K562 treated with DMSO at 1 percent for 48 hours (cell line): Measurements from ENCODE around the gene GOLGA6D. TPM values are rescaled to one million over a fixed set of nuclear protein-coding genes. Genes with fewer than 3 reads are reported as not detected.

Source experiments
- total RNA-seq: library from RNA; unstranded; fragments of 300-600 nt; gene quantifications from 2 replicates; pipeline ENCODE4 v1.2.3, GENCODE V29; 2022; ENCODE audit warnings: low replicate concordance; ENCODE audit errors: extremely low read depth

The GOLGA6D gene, protein sequence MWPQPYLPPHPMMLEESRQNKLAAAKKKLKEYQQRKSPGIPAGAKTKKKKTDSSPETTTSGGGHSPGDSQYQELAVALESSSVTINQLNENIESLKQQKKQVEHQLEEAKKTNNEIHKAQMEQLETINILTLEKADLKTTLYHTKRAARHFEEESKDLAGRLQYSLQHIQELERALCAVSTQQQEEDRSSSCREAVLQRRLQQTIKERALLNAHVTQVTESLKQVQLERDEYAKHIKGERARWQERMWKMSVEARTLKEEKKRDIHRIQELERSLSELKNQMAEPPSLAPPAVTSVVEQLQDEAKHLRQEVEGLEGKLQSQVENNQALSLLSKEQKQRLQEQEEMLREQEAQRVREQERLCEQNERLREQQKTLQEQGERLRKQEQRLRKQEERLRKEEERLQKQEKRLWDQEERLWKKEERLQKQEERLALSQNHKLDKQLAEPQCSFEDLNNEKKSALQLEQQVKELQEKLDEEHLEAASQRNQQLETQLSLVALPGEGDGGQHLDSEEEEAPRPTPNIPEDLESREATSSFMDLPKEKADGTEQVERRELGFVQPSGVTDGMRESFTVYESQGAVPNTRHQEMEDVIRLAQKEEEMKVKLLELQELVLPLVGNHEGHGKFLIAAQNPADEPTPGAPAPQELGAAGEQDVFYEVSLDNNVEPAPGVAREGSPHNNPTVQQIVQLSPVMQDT
- total RNA-seq, result not detected in 2 replicates

DNA sequence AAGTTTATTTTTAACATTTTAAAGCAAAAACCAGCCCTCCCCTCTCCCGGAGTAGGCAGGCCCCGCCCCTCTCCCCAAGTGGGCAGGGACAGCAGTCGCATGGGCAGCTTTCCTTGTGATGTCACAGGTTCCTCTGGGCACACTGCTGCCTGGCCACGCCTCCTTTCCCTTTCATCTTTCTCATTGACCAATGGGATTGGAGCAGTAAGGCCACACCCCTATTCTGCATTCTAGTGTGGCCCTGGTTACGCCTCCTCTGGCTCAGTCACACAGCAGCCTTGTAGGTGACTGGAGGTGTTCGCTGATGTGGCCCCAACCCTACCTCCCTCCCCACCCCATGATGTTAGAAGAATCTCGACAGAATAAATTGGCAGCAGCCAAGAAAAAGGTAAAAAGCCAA is at the start of gene GOLGA6D:
TSS of gene GOLGA6D (plus strand) at position 264 of the 400 bp plus-strand sequence. CDS start at position 305, 41 bp downstream.

DNA sequence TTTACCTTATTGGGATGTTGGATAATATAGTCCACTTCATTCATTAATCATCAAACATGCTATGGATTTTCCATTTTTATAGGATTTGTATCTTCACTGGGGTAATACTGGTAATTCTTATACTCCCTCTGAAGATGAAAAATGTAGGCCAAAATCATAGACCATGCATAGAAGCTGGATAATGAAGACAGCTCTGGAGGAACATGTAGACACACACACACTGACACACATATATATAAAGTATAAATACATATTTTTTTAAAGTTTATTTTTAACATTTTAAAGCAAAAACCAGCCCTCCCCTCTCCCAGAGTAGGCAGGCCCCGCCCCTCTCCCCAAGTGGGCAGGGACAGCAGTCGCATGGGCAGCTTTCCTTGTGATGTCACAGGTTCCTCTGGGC is 24.6 kb upstream of the GOLGA6D start, which contains the start of gene GOLGA6C:
TSS of gene GOLGA6C (plus strand) at position 301 of the 400 bp plus-strand sequence. CDS start 265 bp downstream, outside the sequence.

DNA sequence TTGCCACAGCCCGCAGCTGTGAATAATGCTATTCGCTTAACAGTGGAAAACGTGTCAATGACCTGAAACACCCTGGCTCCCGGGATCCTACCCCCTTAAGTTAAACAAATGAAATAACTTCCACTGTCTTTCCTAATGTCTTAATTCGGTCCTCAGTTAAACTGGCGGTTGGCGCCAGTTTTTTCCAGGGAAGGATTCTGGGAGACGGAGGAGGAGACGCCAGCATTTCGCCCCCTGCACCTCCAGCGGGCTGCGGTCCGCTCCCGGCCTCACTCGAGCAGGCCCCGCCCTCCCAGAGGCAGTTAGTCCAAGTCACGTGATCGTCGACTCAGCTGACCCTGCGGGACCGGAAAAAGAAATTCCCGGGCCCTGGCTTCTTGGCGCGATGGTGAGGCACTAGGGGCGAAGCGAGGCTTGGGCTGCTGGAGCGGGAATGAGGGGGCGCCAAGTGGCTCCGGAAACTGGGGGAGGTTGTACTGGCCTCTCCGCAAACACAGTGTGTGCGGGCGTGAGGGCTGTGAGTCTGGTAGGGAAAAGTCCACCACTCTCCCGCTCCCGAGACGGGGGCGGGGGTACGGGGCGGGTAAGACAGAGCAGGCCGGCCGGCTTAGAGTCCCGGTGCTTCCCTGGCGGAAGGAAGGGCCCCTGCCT is 53.2 kb downstream of the GOLGA6D start, which contains the start of gene COMMD4:
TSS of gene COMMD4 (plus strand) at position 359 of the 651 bp plus-strand sequence. CDS start at position 386, 27 bp downstream.

Other genes with a start within 250 kb of the GOLGA6D start
- gene C15orf39, start 81.0 kb upstream of the GOLGA6D start, total RNA-seq, result not detected in 2 replicates
- not detected in 2 replicates for gene GOLGA6C, start 24.5 kb upstream of the GOLGA6D start, total RNA-seq
- gene COMMD4, start 53.2 kb downstream of the GOLGA6D start, total RNA-seq, result not detected in 2 replicates
- gene NEIL1, start 64.2 kb downstream of the GOLGA6D start, total RNA-seq, result not detected in 2 replicates
- gene MAN2C1, start 85.8 kb downstream of the GOLGA6D start, total RNA-seq, result not detected in 2 replicates
- not detected in 2 replicates for gene SIN3A, start 168.9 kb downstream of the GOLGA6D start, total RNA-seq